Upper lobe of left lung (tissue), 4 donors: ENCODE measurements around the gene WNT11.

Source experiments
- POLR2A ChIP-seq, 4 donors: fragments of 450-650 bp; IDR thresholded peaks; one replicate each; pipeline ENCODE4 v1.5.1; 2016 to 2017; ENCODE audit warnings: antibody characterized with exemption in 4 of 4, mild to moderate bottlenecking in 2 of 4
- TF ChIP-seq, protein P1 (sequence below), 6 experiments: fragments of 450-650 bp in 4 of 6; fragments of 200-600 bp in 2 of 6; sonication (generic) in 2 of 6; IDR thresholded peaks; one replicate each; pipeline ENCODE4 v1.5.1; 2016 to 2019; ENCODE audit warnings: antibody characterized with exemption in 6 of 6

- TF ChIP-seq POLR2A (IDR thresholded peaks at IDR 0.05): no peak
- TF ChIP-seq, protein P1, sequence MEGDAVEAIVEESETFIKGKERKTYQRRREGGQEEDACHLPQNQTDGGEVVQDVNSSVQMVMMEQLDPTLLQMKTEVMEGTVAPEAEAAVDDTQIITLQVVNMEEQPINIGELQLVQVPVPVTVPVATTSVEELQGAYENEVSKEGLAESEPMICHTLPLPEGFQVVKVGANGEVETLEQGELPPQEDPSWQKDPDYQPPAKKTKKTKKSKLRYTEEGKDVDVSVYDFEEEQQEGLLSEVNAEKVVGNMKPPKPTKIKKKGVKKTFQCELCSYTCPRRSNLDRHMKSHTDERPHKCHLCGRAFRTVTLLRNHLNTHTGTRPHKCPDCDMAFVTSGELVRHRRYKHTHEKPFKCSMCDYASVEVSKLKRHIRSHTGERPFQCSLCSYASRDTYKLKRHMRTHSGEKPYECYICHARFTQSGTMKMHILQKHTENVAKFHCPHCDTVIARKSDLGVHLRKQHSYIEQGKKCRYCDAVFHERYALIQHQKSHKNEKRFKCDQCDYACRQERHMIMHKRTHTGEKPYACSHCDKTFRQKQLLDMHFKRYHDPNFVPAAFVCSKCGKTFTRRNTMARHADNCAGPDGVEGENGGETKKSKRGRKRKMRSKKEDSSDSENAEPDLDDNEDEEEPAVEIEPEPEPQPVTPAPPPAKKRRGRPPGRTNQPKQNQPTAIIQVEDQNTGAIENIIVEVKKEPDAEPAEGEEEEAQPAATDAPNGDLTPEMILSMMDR (IDR thresholded peaks at IDR 0.05): no peak
These were observed 18.9 kb upstream of the WNT11 start for GRCh38 chr11:76225122-76225611.
